Mesenchymal stem cell (in vitro differentiated cells and primary cell): ENCODE measurements around the gene ABI3.
A peak's percentile ranks its signal among the peaks of the same experiment; 100 is the strongest.

ENCODE experiments used
- DNase-seq: peaks from one replicate; pipeline ENCODE4 v3.0.0-alpha.2; 2013
- H2AFZ ChIP-seq: one replicate; pipeline ENCODE4 v1.6.1; 2013; ENCODE audit warnings: low read depth, mild to moderate bottlenecking, control low read depth, inconsistent platforms, low read length, moderate library complexity
- H2AK5ac ChIP-seq: 2 replicates; pipeline ENCODE4 v1.6.1; 2013; ENCODE audit warnings: low read length, moderate library complexity, mild to moderate bottlenecking, inconsistent platforms; ENCODE audit not compliant: severe bottlenecking
- H2BK120ac ChIP-seq: one replicate; pipeline ENCODE4 v1.6.1; 2013; ENCODE audit warnings: low read depth, mild to moderate bottlenecking, inconsistent platforms, low read length, moderate library complexity
- H2BK12ac ChIP-seq, 2 experiments: one replicate each; pipeline ENCODE4 v1.6.1; 2013; ENCODE audit warnings: inconsistent platforms in 2 of 2, low read length in 2 of 2, mild to moderate bottlenecking in 2 of 2, moderate library complexity in 2 of 2, control low read depth in 1 of 2
- H2BK15ac ChIP-seq: one replicate; pipeline ENCODE4 v1.6.1; 2013; ENCODE audit warnings: mild to moderate bottlenecking, low read depth, inconsistent platforms; ENCODE audit not compliant: poor library complexity, severe bottlenecking
- H2BK5ac ChIP-seq: 2 replicates; pipeline ENCODE4 v1.6.1; 2013; ENCODE audit warnings: low read depth, mild to moderate bottlenecking, low read length, control low read depth, inconsistent platforms; ENCODE audit not compliant: poor library complexity, severe bottlenecking
- H3K14ac ChIP-seq, 2 experiments: one replicate each; pipeline ENCODE4 v1.6.1; 2013; ENCODE audit warnings: inconsistent platforms in 2 of 2, low read length in 2 of 2, control low read depth in 1 of 2, mild to moderate bottlenecking in 1 of 2, moderate library complexity in 1 of 2
- H3K18ac ChIP-seq, 2 experiments: one replicate each; pipeline ENCODE4 v1.6.1; 2013; ENCODE audit warnings: inconsistent platforms in 2 of 2, low read length in 2 of 2, control low read depth in 1 of 2, low read depth in 1 of 2, mild to moderate bottlenecking in 1 of 2
- H3K23ac ChIP-seq, 2 experiments: one replicate each; pipeline ENCODE4 v1.6.1; 2013; ENCODE audit warnings: inconsistent platforms in 2 of 2, low read length in 2 of 2, mild to moderate bottlenecking in 2 of 2, moderate library complexity in 2 of 2, control low read depth in 1 of 2
- H3K27ac ChIP-seq: 2 replicates; pipeline ENCODE4 v1.5.1; 2013; ENCODE audit warnings: mild to moderate bottlenecking, moderate library complexity, low read length, control low read depth, inconsistent platforms; ENCODE audit not compliant: poor library complexity, severe bottlenecking
- H3K27me3 ChIP-seq, 2 experiments: 2 replicates each; pipeline versions ENCODE4 v1.6.1 to v1.7.0; 2013; ENCODE audit warnings: low read length in 2 of 2, mild to moderate bottlenecking in 2 of 2, moderate library complexity in 2 of 2, control low read depth in 1 of 2, inconsistent platforms in 1 of 2; ENCODE audit not compliant: control insufficient read depth in 1 of 2, insufficient read depth in 1 of 2
- H3K36me3 ChIP-seq, 2 experiments: 2 replicates each; pipeline versions ENCODE4 v1.6.1 to v1.7.0; 2013; ENCODE audit warnings: low read length in 2 of 2, control low read depth in 1 of 2, inconsistent platforms in 1 of 2, low read depth in 1 of 2, mild to moderate bottlenecking in 1 of 2; ENCODE audit not compliant: insufficient read depth in 2 of 2, control insufficient read depth in 1 of 2
- H3K4ac ChIP-seq, 2 experiments: one replicate each; pipeline ENCODE4 v1.6.1; 2013; ENCODE audit warnings: inconsistent platforms in 2 of 2, low read length in 2 of 2, mild to moderate bottlenecking in 2 of 2, moderate library complexity in 2 of 2, control low read depth in 1 of 2, low read depth in 1 of 2
- H3K4me1 ChIP-seq: 2 replicates; pipeline ENCODE4 v1.6.1; 2013; ENCODE audit warnings: low read depth, low read length, control low read depth; ENCODE audit not compliant: control insufficient read depth, insufficient read depth
- H3K4me2 ChIP-seq: 2 replicates; pipeline ENCODE4 v1.6.1; 2013; ENCODE audit warnings: low read length, mild to moderate bottlenecking, inconsistent platforms; ENCODE audit not compliant: poor library complexity, severe bottlenecking
- H3K4me3 ChIP-seq, 2 experiments: 2 replicates each; pipeline versions ENCODE4 v1.5.1 to v1.7.0; 2013; ENCODE audit warnings: low read length in 2 of 2, mild to moderate bottlenecking in 2 of 2, control low read depth in 1 of 2, low read depth in 1 of 2; ENCODE audit not compliant: insufficient read depth in 1 of 2
- H3K79me1 ChIP-seq: replicated peaks from 2 replicates; pipeline ENCODE4 v1.6.1; 2013; ENCODE audit warnings: mild to moderate bottlenecking, control low read depth, low read length, inconsistent platforms; ENCODE audit not compliant: poor library complexity, severe bottlenecking
- H3K9ac ChIP-seq: 2 replicates; pipeline ENCODE4 v1.7.0; 2013; ENCODE audit warnings: mild to moderate bottlenecking, low read length, moderate library complexity
- H3K9me3 ChIP-seq: 2 replicates; pipeline ENCODE4 v1.7.0; 2013; ENCODE audit warnings: mild to moderate bottlenecking, low read length; ENCODE audit not compliant: control insufficient read depth
- H4K8ac ChIP-seq: one replicate; pipeline ENCODE4 v1.6.1; 2013; ENCODE audit warnings: inconsistent platforms, mild to moderate bottlenecking, low read length, moderate library complexity
- H4K91ac ChIP-seq: one replicate; pipeline ENCODE4 v1.6.1; 2013; ENCODE audit warnings: mild to moderate bottlenecking, low read length, inconsistent platforms
- WGBS: methylation state at CpG from one replicate; pipeline ENCODE4 v1.1.7; 2013; ENCODE audit warnings: mixed read lengths; 5-methylcytosine and 5-hydroxymethylcytosine counted together

Gene ABI3

GRCh38 chr17:49244839-49245238 is 34.3 kb downstream of the ABI3 start:
- no peak overlapping the region for H3K18ac ChIP-seq

DNA sequence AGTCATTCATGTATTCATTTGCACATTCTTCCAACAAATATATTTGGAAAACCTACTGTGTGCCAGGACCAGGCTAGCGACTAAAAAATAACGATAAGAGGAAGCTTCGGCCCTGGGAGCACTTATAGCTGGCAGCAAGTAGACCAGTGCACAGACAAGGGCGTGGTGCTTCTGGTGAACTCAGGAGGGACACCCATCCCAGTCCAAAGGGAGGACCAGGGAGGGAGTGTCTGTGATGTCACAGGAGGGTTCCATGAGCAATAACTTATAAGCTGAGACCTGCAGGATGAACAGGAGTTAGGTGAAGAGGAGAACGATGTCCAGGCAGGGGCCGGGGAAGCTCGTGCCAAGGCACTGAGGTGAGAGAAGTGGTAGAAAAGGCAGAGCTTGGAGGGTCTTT is 37.4 kb downstream of the ABI3 start:
- no peak overlapping the region for H2AK5ac ChIP-seq
- no peak overlapping the region for H2BK12ac ChIP-seq
- H3K14ac ChIP-seq: no peak overlapping the region
- H4K91ac ChIP-seq: peak overlapping the region; percentile 20
- H3K4me2 ChIP-seq: no peak overlapping the region
- no peaks in the 10 kb centered on the region for H3K9me3 ChIP-seq
- H3K9ac ChIP-seq: no peak overlapping the region
- no peak for DNase-seq
- no peak overlapping the region for H3K27ac ChIP-seq
- H3K36me3 ChIP-seq: no peaks in the 10 kb centered on the region
- H2BK15ac ChIP-seq: no peak overlapping the region
- H3K4me3 ChIP-seq: no peak overlapping the region
- no peak overlapping the region for H4K8ac ChIP-seq
- peaks cover 7% of the 10 kb centered on the region for H3K4me1 ChIP-seq
- no peak overlapping the region for H2BK5ac ChIP-seq
- H3K18ac ChIP-seq: no peak overlapping the region
- WGBS: 93% methylated on average over 7 of the region's 7 CpGs
- H3K79me1 ChIP-seq: no peaks in the 10 kb centered on the region
- H2AFZ ChIP-seq: no peak overlapping the region
- H3K27me3 ChIP-seq: peaks cover 0 to 33% of the 10 kb centered on the region in 2 experiments
- H3K23ac ChIP-seq: no peak overlapping the region
- H2BK120ac ChIP-seq: no peak overlapping the region
- H3K4ac ChIP-seq: no peak overlapping the region

More at GRCh38 chr17:49244839-49245238, 34.3 kb downstream of the ABI3 start:
- Histone ChIP-seq H3K4ac (no peak overlapping the region), H2BK12ac (no peak overlapping the region), H3K4me2 (no peak overlapping the region), H2BK5ac (no peak overlapping the region), H4K8ac (no peak overlapping the region), H3K36me3 (no peaks in the 10 kb centered on the region), H3K4me3 (no peak overlapping the region), H3K27ac (no peak overlapping the region), H3K27me3 (peaks cover 0 to 36% of the 10 kb centered on the region in 2 experiments), H3K4me1 (peaks cover 7% of the 10 kb centered on the region), H2AK5ac (no peak overlapping the region), H4K91ac (no peak overlapping the region), H2AFZ (no peak overlapping the region), H3K23ac (no peak overlapping the region), H2BK120ac (no peak overlapping the region), H3K9me3 (no peaks in the 10 kb centered on the region), H3K14ac (no peak overlapping the region), H2BK15ac (no peak overlapping the region), H3K79me1 (no peaks in the 10 kb centered on the region), H3K9ac (no peak overlapping the region)
- 91% methylated on average over 4 of the region's 4 CpGs for WGBS
- no peak for DNase-seq

DNA sequence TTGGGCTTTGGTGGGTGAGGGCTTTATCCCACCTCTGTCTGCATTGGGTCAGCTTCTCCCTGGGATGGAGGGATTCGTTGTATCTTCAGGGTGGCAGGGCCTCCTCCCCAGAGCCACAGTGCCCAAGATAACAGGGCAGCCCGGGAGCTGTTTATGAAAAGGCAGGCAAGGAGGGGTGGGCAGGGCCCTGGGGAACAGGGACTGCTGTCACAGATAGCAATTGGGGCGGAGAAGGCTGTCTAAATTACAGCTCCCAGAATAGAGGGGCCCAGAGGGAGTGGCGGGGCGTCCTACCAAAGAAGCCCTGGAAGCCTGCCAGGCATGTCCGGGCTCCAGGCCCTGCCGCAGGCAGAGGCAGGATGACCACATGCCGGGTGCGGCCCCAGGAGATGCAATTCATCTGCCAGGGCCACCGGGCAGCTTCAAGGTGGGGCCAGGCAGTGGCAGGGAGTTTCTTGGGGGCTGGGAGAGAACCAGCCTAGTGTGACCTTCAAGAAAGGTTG is 38.8 kb downstream of the ABI3 start:
- Histone ChIP-seq H3K23ac (no peak overlapping the region), H2AFZ (no peak overlapping the region), H3K4me3 (no peak overlapping the region), H2BK5ac (no peak overlapping the region), H4K91ac (peak overlapping the region; percentile 53), H3K4me1 (peaks cover 7% of the 10 kb centered on the region), H3K79me1 (no peaks in the 10 kb centered on the region), H2AK5ac (no peak overlapping the region), H3K9ac (no peak overlapping the region), H3K18ac (peak overlapping the region in 1 of 2 experiments; percentile 15), H3K27ac (no peak overlapping the region), H3K27me3 (peaks cover 0 to 33% of the 10 kb centered on the region in 2 experiments), H2BK120ac (no peak overlapping the region), H2BK12ac (no peak overlapping the region), H3K9me3 (no peaks in the 10 kb centered on the region), H3K36me3 (no peaks in the 10 kb centered on the region), H3K4me2 (no peak overlapping the region), H3K4ac (no peak overlapping the region), H2BK15ac (no peak overlapping the region), H3K14ac (no peak overlapping the region), H4K8ac (peak overlapping the region; percentile 36)
- no peak for DNase-seq
- WGBS: 68% methylated on average over 10 of the region's 10 CpGs

GRCh38 chr17:49249890-49250522 is 39.5 kb downstream of the ABI3 start:
- Histone ChIP-seq H3K9ac (no peak overlapping the region), H2BK120ac (no peak overlapping the region), H2BK5ac (no peak overlapping the region), H3K79me1 (no peaks in the 10 kb centered on the region), H4K8ac (no peak overlapping the region), H3K14ac (no peak overlapping the region), H3K27ac (no peak overlapping the region), H3K4me2 (no peak overlapping the region), H3K4me3 (no peak overlapping the region), H3K9me3 (no peaks in the 10 kb centered on the region), H4K91ac (no peak overlapping the region), H2AFZ (no peak overlapping the region), H3K36me3 (no peaks in the 10 kb centered on the region), H2AK5ac (no peak overlapping the region), H3K4me1 (peaks cover 7% of the 10 kb centered on the region), H3K27me3 (peaks cover 0 to 27% of the 10 kb centered on the region in 2 experiments), H3K18ac (no peak overlapping the region), H3K4ac (no peak overlapping the region), H2BK15ac (no peak overlapping the region), H2BK12ac (no peak overlapping the region), H3K23ac (no peak overlapping the region)
- 99% methylated on average over 9 of the region's 12 CpGs for WGBS
- no peak for DNase-seq
